Stimulated activated CD8-positive, alpha-beta memory T cell treated with anti-CD3 and anti-CD28 coated beads, Interleukin-7, amount 100 ng/mL, for 4 hours (primary cell): ENCODE results near the gene FSCN2.
"Not testable (repeated sequence)": the region's sequence is repeated elsewhere in the genome, so short reads cannot be mapped to it uniquely, and the experiment has no call there.

Experiments
- DNase-seq, 2 donors: peaks; one replicate each; pipeline ENCODE4 v3.0.0-alpha.2; 2020; ENCODE audit warnings: low read depth in 2 of 2

The FSCN2 gene

DNA sequence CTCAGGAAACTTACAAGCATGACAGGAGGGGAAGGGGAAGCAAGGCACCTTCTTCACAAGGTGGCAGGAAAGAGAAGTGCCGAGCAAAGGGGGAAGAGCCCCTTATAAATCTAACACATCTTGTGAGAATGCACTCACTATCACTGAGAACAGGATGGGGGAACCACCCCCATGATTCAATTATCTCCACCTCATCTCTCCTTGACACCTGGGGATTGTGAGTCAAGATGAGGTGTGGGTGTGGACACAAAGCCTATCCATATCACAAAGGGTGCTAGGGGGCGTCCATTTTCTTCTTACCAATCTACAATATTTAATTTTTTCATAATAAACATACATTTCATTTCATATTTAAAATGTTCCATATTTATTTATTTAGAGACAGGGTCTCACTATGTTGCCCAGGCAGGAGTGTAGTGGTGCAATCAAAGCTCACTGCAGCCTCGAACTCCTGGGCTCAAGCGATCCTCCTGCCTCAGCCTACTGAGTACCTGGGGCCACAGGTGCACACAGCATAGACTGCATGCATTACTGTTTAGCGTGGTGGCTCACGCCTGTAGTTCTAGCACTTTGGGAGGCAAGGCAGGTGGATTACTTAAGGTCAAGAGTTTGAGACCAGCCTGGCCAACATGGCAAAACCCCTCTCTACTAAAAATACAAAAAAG lies 50.5 kb downstream of the FSCN2 start:
- no peak for DNase-seq

DNA sequence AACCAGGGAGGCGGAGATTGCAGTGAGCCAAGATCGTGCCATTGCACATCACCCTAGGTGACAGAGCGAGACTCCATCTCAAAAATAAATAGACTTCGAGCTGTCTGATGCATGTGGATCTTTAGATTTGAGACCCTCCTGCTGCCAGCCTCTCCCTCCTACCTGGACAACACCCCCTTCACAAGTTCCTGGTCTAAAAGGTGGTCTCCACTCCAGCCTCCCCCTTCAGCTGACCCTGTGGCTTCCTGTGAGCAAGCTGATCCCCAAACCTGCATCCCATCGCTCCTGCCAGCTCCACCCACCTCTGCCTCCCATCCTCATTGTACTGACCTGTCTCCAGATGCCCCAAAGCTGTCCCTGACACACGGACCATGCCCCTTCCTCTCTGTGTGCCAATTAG lies 51.1 kb downstream of the FSCN2 start:
- DNase-seq = no peak

DNA sequence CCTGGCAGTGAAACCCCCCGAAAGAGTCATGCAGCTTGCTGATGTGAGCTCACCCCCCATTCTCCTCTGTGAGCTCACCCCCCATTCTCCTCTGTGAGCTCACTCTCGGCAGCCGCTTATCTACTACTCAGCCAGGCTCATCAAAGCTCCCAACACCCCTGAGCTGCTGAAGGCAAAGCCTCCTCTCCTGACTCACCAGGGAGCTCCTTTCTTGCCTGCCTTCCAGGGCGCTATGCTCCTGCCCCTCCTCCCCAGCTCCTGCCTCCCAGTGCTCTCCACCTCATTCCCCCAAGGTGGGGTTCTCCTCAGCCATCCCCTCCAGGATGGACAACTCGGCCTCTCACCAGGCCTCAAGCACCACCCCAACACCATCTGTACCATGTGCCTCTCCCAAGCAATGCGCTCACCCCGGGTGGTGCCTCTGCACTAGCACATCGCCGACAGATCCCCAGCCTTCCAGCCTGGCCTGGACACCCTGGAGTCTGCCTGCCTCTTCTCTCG lies 51.7 kb downstream of the FSCN2 start:
- no peak for DNase-seq

DNA sequence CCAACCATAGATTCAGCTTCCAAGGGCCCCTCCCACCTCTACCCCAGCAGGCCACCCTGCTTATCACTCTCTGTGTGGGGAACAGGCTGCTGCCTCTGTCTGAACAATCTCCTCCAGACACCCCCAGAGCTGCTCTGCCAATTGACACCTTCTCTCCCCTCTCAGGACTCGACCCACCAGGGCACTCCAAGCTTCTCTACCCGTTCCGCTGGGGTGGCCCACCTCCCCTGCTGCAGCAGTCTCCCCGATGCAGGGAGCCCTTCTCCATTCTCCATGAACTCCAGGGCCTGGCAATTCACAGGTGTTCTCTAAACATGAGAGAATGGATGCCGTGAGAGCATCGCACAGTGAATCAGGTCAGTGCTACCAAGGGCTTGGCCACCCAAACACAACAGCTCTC lies 52.3 kb downstream of the FSCN2 start:
- no peak for DNase-seq

DNA sequence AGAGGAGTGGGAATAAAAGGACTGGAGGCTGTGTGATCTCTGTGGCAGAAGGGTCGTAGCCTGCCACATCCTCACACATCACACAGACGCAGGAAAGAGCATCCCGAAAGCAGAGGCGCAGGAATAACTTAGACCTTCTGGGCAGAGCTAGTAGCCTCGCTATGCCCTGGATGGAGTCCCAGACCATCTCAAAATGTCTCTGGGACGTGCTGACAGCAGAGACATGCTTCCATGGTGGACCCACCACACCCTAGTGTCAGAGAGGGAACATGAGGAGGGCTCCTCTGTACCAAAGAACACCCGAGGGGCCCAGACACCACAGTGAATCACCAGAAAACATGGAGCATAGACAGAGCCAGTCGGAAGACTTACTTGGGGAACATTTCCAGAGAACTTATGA lies 53.6 kb downstream of the FSCN2 start:
- DNase-seq = no peak

DNA sequence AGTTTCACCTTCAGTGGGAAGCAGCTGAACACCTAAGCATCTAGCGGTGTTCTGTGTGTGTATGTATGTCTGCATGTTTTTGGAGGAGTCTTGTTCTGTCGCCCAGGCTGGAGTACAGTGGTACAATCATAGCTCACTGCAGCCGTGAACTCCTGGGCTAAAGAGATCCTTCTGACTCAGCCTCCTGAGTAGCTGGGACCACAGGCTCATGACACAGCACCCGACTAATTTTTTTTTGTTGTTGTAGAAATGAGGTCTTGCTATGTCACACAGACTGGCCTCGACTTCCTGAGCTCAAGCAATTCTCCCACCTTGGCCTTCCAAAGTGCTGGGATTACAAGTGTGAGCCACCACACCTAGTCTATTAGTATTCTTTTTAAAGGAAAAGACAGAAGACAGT lies 54.2 kb downstream of the FSCN2 start:
- DNase-seq = no peak

DNA sequence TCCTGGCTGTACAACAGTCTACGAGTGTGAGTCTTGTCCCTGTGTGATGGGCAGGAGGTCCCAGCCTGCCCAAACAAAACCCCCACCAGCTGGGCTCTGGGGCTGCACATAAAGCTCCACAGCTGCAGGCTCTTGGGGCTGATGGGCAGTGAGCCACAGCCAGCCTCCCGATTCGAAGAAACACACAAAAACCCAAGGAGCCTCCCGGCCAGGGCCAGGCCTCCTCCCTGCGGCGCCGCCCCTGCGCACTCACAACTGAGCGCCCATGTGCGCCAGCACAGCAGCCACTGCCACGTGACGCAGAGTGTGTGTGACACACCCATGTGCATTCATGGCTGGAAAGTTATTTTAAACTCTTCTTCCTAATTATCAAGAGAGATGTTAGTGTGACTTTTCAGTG lies 54.6 kb downstream of the FSCN2 start:
- DNase-seq = no peak

DNA sequence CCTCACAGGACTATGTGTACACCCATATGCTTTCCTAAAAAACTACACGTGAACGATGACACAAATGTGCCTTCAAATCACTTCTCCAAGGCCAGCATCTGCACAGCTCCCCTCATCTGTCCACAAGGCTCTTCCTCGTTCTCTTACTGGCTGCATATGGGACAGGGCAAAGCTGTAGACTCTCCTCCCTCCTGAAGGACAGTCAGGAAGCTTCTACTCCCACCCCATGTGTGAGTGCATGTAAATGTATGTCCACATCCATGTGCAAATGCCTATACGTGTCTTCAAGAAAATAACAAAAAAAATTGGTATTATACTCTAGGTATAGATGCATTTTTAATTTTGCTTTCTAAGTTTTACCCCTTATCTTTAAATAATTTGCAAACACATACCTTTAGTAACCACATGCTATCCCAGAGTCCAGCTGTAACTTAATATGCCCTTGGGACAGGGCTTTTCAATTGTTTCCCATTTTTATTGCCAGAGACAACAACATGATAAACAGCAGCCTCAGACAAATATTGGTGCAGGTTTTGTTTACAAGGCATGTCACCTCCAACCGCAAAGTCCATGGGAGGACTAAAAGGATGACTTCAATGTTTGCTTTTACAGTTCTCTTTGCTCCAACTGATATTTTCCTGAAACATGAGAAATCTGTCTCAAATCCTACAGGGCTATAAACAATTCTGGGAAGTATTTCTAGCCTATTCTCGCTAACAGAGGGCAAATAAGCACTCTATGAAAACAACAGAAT lies 55.6 kb downstream of the FSCN2 start:
- no peak for DNase-seq

DNA sequence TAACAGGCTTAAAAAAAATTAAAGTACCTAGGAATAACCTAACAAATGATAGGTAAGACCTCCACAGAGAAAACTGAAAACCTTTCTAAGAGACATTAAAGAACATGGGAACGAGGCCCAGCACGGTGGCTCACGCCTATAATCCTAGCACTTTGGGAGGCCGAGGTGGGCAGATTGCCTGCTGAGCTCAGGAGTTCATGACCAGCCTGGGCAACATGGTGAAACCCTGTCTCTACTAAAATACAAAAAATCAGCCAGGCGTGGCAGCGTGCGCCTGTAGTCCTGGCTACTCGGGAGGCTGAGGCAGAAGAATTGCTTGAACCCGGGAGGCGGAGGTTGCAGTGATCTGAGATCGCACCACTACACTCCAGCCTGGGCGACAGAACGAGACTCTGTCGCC lies 56.6 kb downstream of the FSCN2 start:
- not testable (repeated sequence) for DNase-seq

DNA sequence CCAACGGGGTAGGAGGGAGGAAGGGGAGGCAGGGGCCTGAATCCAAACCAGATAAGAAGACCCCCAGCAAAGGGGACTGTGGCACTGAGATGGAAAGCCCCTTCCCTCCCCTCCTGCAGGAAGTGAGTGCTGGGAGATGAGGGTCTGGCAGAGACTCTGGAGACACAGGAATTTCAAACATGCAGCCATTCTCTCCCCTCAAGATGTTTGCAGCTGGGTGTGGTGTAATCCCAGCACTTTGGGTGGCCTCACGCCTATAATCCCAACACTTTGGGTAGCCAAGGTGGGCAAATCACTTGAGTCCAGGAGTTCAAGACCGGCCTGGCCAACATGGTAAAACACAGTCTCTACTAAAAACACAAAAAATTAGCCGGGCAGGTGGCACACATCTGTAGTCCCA lies 57.9 kb downstream of the FSCN2 start:
- DNase-seq = no peak
